HG03520 (cell line): ENCODE results near the gene CELSR1.

ENCODE experiments used
- ATAC-seq: cut with Tn5 transposase; IDR thresholded peaks from one replicate; pipeline ENCODE4 v1.9.1; 2021; ENCODE audit warnings: mild to moderate bottlenecking, moderate library complexity; ENCODE audit not compliant: unreplicated experiment

Gene CELSR1

GRCh38 chr22:46537225-46537945 is at the start of gene CELSR1:
Gene CELSR1, minus strand, starts transcription at chr22:46537620. Its CDS starts 450 bp downstream, at chr22:46537170.
- ATAC-seq = no peak

GRCh38 chr22:46587061-46587460 is 49.6 kb upstream of the CELSR1 start:
- ATAC-seq = peak; percentile 36

GRCh38 chr22:46586531-46587011 is 49.2 kb upstream of the CELSR1 start:
- ATAC-seq = no peak

- no peak for ATAC-seq
These were observed 48.7 kb upstream of the CELSR1 start for GRCh38 chr22:46586123-46586519.

GRCh38 chr22:46585340-46586122 is 48.1 kb upstream of the CELSR1 start:
- no peak for ATAC-seq

GRCh38 chr22:46584081-46584921 is 46.9 kb upstream of the CELSR1 start:
- no peak for ATAC-seq

GRCh38 chr22:46583571-46583970 is 46.2 kb upstream of the CELSR1 start:
- no peak for ATAC-seq

GRCh38 chr22:46582281-46582933 is 45.0 kb upstream of the CELSR1 start:
- no peak for ATAC-seq

- no peak for ATAC-seq
These were observed 44.3 kb upstream of the CELSR1 start for GRCh38 chr22:46581538-46582244.

- ATAC-seq = no peak
These were observed 43.6 kb upstream of the CELSR1 start for GRCh38 chr22:46580940-46581537.

- ATAC-seq = no peak
These were observed 42.5 kb upstream of the CELSR1 start for GRCh38 chr22:46579751-46580449.

- no peak for ATAC-seq
These were observed 41.6 kb upstream of the CELSR1 start for GRCh38 chr22:46578824-46579561.

- no peak for ATAC-seq
These were observed 40.9 kb upstream of the CELSR1 start for GRCh38 chr22:46578251-46578823.

GRCh38 chr22:46577368-46578249 is 40.2 kb upstream of the CELSR1 start:
- ATAC-seq = no peak

GRCh38 chr22:46576556-46577367 is 39.3 kb upstream of the CELSR1 start:
- no peak for ATAC-seq

GRCh38 chr22:46575911-46576555 is 38.6 kb upstream of the CELSR1 start:
- no peak for ATAC-seq
